ENCODE results near the gene SATB2.

The SATB2 gene

DNA sequence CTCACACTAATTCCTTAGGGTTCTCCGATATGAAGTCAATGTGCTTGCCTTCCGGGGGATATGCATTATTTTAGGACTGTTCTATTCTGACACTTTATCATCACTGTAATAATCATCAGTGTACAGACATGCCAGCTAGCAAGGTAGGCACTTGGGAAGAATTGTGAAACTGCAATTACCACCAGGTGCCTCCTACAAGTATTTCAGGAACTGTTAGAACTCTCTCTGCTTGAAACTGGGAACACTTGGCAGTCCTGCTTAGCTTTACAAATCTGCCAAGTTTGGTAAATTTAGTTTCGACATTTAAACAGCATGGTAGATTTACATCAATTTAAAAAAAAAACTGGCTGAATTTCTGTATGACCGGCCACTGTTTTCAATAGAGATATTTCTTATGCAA is 128.7 kb downstream of the SATB2 start:
- DNase-seq (ENCODE audit: low read depth in 2 of 3, low spot score in 1 of 3), result no peak

GRCh38 chr2:199325881-199326280 is 131.9 kb downstream of the SATB2 start:
- DNase-seq (ENCODE audit: low read depth in 2 of 3, low spot score in 1 of 3), result no peak

DNA sequence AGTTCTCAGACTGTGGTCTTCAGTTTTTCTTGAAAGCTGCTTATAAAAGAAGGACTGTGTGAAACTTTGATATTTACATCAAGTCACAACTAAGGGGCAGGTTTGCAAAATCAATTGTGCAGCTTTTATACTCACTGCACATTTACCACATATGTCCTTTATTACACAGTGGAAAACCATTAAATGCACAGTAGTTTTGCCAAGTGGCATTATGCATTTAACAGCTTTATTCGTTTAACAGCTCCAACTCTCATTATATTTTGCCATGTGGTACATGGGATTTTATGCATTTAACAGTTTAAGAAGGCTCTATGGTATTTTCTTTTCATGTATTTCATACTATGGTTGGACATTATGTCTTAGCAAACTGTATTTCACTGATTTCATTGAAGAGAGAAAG is 135.6 kb downstream of the SATB2 start:
- no peak for DNase-seq (ENCODE audit: low read depth in 2 of 3, low spot score in 1 of 3)

DNA sequence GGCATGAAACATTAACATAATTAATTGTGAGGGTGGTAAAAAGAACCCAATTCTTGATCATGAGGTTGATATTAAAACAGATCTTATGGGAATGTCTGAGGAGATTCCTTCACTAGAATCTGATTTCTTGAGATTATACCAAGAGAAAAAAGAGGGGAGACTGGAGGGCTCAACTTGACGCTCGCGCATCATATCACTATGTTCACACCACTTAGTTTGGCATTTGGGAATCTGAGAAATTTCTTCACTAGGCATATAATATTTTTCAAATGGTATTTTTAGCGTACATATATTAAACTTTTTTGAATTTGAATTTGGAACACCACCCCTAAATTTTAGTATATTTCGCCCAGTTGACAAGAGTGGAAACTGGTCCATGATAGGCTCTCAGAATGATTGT is 140.1 kb downstream of the SATB2 start:
- no peak for DNase-seq (ENCODE audit: low read depth in 2 of 3, low spot score in 1 of 3)

DNA sequence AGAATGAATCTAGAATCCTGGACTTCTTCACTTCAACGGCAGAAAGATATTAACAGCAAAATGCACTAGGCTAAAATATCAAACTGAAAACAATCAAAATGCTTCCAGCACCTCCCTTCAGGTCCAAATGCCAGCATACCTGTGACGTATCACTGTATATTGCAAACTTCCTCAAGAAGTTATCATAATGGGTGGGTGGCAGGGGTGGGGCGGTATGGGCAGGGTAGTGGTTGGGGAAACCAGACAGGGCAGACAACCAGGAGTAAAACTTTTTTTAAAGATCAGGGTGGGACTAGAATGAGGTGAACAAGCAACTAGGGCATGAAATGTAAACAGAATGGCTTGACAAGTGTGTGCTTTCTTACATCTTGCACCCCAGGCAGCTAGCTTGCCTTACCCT is 140.9 kb downstream of the SATB2 start:
- DNase-seq (ENCODE audit: low read depth in 2 of 3, low spot score in 1 of 3), result no peak

DNA sequence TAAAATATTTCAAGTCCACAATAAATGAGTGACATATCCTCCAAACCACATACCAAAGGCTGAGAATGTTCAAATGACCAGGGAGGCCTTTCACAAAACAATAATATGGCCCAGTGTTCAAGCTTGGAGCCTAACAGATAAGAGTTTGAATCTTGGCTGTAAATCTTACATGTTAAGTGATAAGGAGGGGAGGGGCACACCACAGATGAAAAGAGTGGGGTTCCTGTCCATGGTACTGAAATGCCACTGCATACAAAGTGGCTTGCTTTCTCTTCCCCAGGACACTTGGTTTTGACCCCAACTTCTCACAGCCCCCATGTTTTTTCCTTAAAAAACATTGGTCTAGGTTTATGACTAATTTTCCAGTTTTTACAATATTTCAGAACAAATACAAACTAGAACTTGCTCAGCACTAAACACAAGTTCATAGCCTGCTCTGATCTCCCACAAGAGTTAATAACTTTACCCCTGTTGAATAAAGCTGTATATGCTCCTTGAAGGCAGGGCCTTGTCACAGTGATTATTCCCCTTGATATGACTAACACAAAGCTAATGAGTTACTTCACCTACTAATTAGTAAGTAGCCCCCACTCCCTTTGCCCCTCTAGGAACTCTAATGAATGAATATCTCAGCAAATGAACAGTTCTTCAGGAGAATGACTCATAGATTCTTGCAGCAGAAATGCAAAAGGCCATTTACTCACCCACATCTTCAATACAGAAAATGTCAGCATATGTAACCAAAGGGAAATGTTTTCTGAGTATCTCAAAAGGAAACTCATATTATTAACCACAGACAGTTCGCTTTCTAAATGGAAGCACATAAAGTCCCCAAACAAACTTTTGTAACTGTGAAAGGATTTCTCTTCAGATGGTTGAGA is 142.2 kb downstream of the SATB2 start:
- no peak for DNase-seq (ENCODE audit: low read depth in 2 of 3, low spot score in 1 of 3)

GRCh38 chr2:199312931-199313330 is 144.8 kb downstream of the SATB2 start:
- no peak for DNase-seq (ENCODE audit: low read depth in 2 of 3, low spot score in 1 of 3)

DNA sequence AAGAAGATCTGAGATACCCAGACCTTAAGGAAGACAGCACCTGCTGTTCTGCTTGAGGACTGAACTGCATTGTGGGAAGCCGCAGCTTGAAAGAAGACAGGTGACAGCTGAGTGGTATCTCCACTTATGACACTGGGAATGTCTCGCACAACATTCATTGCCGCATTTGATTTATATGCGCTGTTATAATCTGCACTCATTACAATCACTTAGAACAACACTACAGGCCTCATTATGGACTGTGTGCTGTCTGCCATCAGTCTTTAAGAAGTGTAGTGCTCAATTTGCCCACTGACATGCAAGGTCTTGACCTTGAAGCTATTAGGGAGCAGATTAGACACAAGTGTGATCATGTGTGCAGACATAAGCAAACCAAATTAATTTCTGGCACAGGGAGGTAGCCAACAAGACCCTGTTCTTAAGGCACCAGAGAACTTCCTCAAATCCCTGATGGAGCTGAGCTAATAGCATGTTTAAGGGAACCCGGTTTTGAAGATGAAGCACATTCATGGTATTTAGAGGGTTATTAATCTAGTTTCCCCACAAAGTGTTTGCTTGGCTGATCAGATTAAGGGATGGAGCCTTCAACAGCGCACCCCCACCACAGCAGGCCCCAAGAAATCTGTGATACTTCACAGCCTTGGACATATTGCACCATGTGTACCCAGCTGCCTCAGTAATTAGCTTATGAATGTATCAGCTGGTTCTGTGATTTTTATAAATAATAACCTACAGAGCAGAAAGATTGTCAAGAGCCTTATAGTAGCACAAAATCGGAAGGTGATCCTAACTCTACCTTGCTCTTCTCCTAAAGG is 146.8 kb downstream of the SATB2 start:
- no peak for DNase-seq (ENCODE audit: low read depth in 2 of 3, low spot score in 1 of 3)

DNA sequence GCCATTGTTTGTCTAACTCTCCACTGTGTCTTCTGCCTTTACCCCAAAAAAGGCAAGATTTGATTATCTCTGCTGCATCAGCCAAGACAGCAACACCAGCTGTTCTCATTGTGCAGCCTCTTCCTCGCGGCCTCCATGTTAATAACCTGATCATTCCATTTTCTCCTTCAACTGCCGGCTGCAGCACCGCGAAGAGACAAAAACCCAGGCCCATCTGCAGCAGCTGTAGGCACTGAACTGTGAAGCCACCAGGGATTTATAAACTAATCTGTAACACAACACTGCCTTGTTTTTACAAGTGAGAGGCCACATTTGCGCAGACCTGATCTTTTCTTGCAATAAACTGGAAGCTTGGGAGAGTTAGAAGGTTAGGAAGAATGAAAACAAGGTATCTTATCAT is 147.8 kb downstream of the SATB2 start:
- no peak for DNase-seq (ENCODE audit: low read depth in 2 of 3, low spot score in 1 of 3)

DNA sequence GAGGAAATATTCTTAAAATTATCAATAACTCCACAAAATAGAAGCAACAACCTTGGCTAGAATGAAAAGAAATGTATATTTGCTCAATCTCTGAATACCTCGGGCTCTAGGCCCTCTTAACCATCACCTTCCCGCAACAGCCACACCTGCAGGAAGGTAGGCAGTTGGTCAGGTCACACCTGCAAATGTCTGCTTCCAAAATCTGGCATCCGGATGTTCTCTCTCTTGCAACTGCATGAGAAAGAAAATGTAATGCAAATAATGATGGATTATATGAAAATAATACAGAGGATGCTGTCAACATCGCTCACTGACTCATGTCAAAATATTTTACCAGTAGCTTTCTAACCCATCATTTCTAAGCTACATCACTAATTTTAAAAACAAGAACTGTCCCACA is 148.3 kb downstream of the SATB2 start:
- DNase-seq (ENCODE audit: low read depth in 2 of 3, low spot score in 1 of 3), result no peak

- DNase-seq (ENCODE audit: low read depth in 2 of 3, low spot score in 1 of 3), result no peak
Measured at GRCh38 chr2:199308567-199308966, 149.2 kb downstream of the SATB2 start.

GRCh38 chr2:199307461-199307860 is 150.3 kb downstream of the SATB2 start:
- DNase-seq (ENCODE audit: low read depth in 2 of 3, low spot score in 1 of 3), result no peak

DNA sequence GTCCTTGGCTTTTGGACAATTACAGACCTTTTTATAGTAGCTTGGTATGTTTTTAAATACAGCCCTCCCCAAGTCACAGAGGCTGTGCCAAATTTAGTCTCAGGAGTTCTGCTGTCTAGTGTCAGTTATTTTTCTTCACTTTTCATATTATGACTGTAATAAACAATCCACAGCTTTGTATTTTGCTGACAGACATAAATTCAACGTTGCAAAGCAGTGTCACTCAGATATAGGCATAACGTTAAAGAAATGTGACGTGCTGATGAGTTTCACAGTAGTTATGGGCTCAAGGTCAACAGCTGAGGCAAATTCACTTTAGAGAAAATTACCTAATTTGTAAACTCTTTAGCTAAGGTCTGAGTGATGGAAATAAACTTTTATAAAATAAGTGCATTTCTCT is 151.6 kb downstream of the SATB2 start:
- DNase-seq (ENCODE audit: low read depth in 2 of 3, low spot score in 1 of 3), result no peak

DNA sequence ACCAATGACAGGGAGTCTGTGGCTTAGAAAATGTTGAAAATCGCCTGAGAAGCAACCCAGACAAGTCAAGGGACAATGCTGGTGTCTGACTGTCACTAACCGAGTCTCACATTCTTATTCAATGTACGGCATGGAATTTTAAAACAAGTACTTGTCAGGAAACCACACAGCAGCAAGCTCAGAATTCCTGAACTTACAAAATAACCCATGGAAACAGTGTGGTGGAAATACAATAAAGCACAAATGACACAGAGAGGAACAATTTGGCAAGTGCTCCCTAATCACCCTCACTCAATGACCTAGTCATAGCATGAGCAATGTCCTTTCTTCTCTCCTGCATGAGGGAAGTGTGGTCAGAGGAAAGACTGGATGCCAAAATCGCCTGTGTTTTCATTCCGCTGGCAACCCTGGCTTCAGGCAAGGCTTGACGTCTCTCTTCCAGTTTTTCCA is 154.0 kb downstream of the SATB2 start:
- DNase-seq (ENCODE audit: low read depth in 2 of 3, low spot score in 1 of 3), result no peak

GRCh38 chr2:199302851-199303250 is 154.9 kb downstream of the SATB2 start:
- DNase-seq (ENCODE audit: low read depth in 2 of 3, low spot score in 1 of 3), result no peak

DNA sequence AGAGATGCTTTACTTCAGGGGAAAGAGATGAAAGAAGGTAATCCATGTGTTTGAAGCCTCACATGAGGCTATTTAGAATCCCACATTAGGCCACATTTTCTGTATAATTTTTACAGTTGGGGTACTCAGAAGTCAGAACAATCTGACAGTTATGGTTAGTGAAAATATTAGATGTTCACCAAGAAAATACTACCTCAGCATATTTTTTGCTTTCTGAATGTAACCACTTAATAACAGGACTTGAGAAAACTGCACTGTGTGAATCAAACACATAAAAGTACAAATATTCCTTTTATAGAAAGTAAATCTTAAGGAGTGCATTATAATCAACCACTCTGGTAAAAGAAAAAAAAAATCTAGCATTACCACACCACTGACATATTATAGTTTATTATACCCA is 169.3 kb downstream of the SATB2 start:
- DNase-seq (ENCODE audit: low read depth in 2 of 3, low spot score in 1 of 3), result no peak

- DNase-seq (ENCODE audit: low read depth in 2 of 3, low spot score in 1 of 3), result no peak
Measured at GRCh38 chr2:199282309-199282708, 175.4 kb downstream of the SATB2 start.

DNA sequence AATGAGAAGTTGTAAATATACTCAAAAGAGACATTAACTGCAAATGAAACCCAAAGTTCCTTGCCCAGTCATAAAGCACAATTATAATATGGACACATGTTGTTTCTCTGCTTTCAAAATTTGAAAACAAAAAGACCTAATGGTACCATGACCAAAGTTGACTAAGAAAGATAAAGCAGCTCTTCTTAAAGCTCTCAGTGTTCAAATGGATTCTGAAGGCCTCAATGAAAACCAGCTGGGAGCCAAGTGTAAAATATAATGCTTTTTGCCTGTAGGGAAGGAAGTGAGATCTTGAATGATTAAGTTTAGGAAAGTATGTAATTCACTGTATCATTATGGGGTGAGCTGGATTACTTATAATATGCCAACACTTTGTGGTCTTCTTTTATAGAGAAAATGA is 178.6 kb downstream of the SATB2 start:
- no peak for DNase-seq (ENCODE audit: low read depth in 2 of 3, low spot score in 1 of 3)

- DNase-seq (ENCODE audit: low read depth in 2 of 3, low spot score in 1 of 3), result no peak
Measured at GRCh38 chr2:199278099-199278498, 179.6 kb downstream of the SATB2 start.

GRCh38 chr2:199273042-199273511 is 184.7 kb downstream of the SATB2 start:
- DNase-seq (ENCODE audit: low read depth in 2 of 3, low spot score in 1 of 3), result no peak

DNA sequence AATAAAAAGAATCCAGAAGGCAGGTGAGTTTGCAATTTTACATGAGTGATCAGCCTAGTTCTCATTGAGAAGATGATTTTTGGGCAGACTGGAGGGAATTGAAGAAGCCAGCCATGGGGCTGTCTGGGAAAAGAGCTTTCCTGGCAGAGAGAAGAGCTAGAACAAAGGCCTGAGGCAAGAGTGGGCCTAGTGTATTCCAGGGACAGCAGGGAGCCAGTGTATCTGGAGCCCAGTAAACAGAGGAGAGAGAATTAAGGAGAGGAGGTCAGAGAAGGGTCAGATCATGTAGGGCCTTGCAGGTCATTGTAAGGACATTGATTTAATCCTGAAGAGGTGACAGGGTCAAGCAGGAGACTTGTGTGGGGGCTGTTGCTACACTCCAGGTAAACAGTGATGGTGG is 195.8 kb downstream of the SATB2 start:
- no peak for DNase-seq (ENCODE audit: low read depth in 2 of 3, low spot score in 1 of 3)

GRCh38 chr2:199261239-199261638 is 196.5 kb downstream of the SATB2 start:
- DNase-seq (ENCODE audit: low read depth in 2 of 3, low spot score in 1 of 3), result no peak
